Measurements from ENCODE around the gene FAT4. TPM values are rescaled to one million over a fixed set of nuclear protein-coding genes. Genes with fewer than 3 reads are reported as not detected.

The FAT4 gene
- total and polyA plus RNA-seq, 2 of the 4 experiments (the other 2 are of a cell fraction) = 6.8 to 37.5 TPM

GRCh38 chr4:125277790-125278189 lies 37.0 kb upstream of the FAT4 start:
- dilution Hi-C loops (cut with HindIII; ENCODE audit: low sequenced_read_pairs, unreplicated experiment) = no loop called here
- H3K9ac ChIP-seq (ENCODE audit: low read depth, low read length) = no peak overlapping the region
- no peaks in the 10 kb centered on the region for H3K9me3 ChIP-seq (ENCODE audit: control insufficient read depth, insufficient read depth, low read length)
- H2BK120ac ChIP-seq (ENCODE audit: low read depth, low read length) = no peak overlapping the region
- H4K20me1 ChIP-seq (ENCODE audit: insufficient read depth, low read length) = no peaks in the 10 kb centered on the region
- no peaks in the 10 kb centered on the region for H3K4me1 ChIP-seq (ENCODE audit: control insufficient read depth, insufficient read depth, low read length)
- no peaks in the 10 kb centered on the region for H3K9me1 ChIP-seq (ENCODE audit: insufficient read depth, low read length)
- no peak overlapping the region for H2BK5ac ChIP-seq (ENCODE audit: low read depth, low read length, poor library complexity, severe bottlenecking)
- TF ChIP-seq MAZ (IDR thresholded peaks at IDR 0.05; ENCODE audit: borderline replicate concordance, low read depth, low read length) (no peak), SMC3 (IDR thresholded peaks at IDR 0.05; ENCODE audit: low read depth, low read length) (no peak)
- no peak overlapping the region for H3K18ac ChIP-seq (ENCODE audit: low read depth, low read length)
- BruUV-seq (replicated peaks) = no TSS peak
- no peak overlapping the region for H3K4me2 ChIP-seq (ENCODE audit: low read depth, low read length)
- H3K14ac ChIP-seq (replicated peaks; ENCODE audit: low read depth, low read length) = no peak overlapping the region
- no peak overlapping the region for H3K4me3 ChIP-seq (ENCODE audit: insufficient read depth, low read depth, low read length)
- no peak overlapping the region for H3K23ac ChIP-seq (ENCODE audit: low read depth, low read length)
- H3K27ac ChIP-seq (ENCODE audit: insufficient read depth, low read length) = no peak overlapping the region
- ChIA-PET POLR2A (ENCODE audit: unreplicated experiment) (no interaction called here), CTCF (no interaction called here)
- ATAC-seq (ENCODE audit: low read depth) = no peak
- in situ Hi-C loops (cut with MboI; ENCODE audit: low sequenced_read_pairs) = no loop called here
- H4K8ac ChIP-seq (ENCODE audit: low read depth in 2 of 2, low read length in 2 of 2) = no peak overlapping the region
- no peak overlapping the region for H3K4ac ChIP-seq (ENCODE audit: low read depth, low read length)
- H3K36me3 ChIP-seq (ENCODE audit: control insufficient read depth, insufficient read depth, low read length) = no peaks in the 10 kb centered on the region
- H4K5ac ChIP-seq (ENCODE audit: low read depth, low read length) = no peak overlapping the region
- H2AK9ac ChIP-seq (replicated peaks; ENCODE audit: low read depth, low read length, poor library complexity) = no peak overlapping the region
- H3K56ac ChIP-seq (ENCODE audit: extremely low read depth, insufficient read depth, low read length) = no peak overlapping the region
- H4K91ac ChIP-seq (ENCODE audit: insufficient read depth, low read depth, low read length) = no peak overlapping the region
- WGBS, 2 experiments (ENCODE audit: extremely low coverage in 2 of 2, insufficient read length in 1 of 2) = no CpG with 5 or more reads among the region's 3 CpGs
- no peaks in the 10 kb centered on the region for H3K27me3 ChIP-seq (ENCODE audit: control insufficient read depth, insufficient read depth, low read length)
- H2BK15ac ChIP-seq (ENCODE audit: low read depth, low read length) = no peak overlapping the region
- H2AFZ ChIP-seq (replicated peaks; ENCODE audit: low read length, poor library complexity) = no peak overlapping the region
- no peak for DNase-seq
- intact Hi-C loops (cut with micrococcal nuclease) = no loop called here
- H2BK20ac ChIP-seq (ENCODE audit: low read depth, low read length) = no peak overlapping the region
- no peaks in the 10 kb centered on the region for H3K79me1 ChIP-seq (ENCODE audit: low read depth in 1 of 2, low read length in 2 of 2)
- H2AK5ac ChIP-seq (ENCODE audit: low read depth, low read length) = no peak overlapping the region
